Measurements from ENCODE around the gene KLHL3.

Gene KLHL3

GRCh38 chr5:137706841-137707240, 29.0 kb downstream of the KLHL3 start:
- DNase-seq: no peak

GRCh38 chr5:137705106-137705505, 30.8 kb downstream of the KLHL3 start:
- DNase-seq: no peak

- DNase-seq: no peak
Measured at GRCh38 chr5:137703565-137703964, 32.3 kb downstream of the KLHL3 start.

GRCh38 chr5:137700282-137700680, 35.6 kb downstream of the KLHL3 start:
- no peak for DNase-seq

- no peak for DNase-seq
Measured at GRCh38 chr5:137699336-137700281, 36.3 kb downstream of the KLHL3 start.

GRCh38 chr5:137696481-137696880, 39.4 kb downstream of the KLHL3 start:
- DNase-seq: peak; percentile 52

- DNase-seq: peak; percentile 31
Measured at GRCh38 chr5:137695651-137696428, 40.0 kb downstream of the KLHL3 start.

- no peak for DNase-seq
Measured at GRCh38 chr5:137693951-137694721, 41.8 kb downstream of the KLHL3 start.

- no peak for DNase-seq
Measured at GRCh38 chr5:137693307-137693950, 42.5 kb downstream of the KLHL3 start.

- no peak for DNase-seq
Measured at GRCh38 chr5:137689306-137689705, 46.6 kb downstream of the KLHL3 start.

- no peak for DNase-seq
Measured at GRCh38 chr5:137688210-137688840, 47.6 kb downstream of the KLHL3 start.

GRCh38 chr5:137684761-137685160, 51.1 kb downstream of the KLHL3 start:
- DNase-seq: no peak

- DNase-seq: no peak
Measured at GRCh38 chr5:137681191-137681590, 54.7 kb downstream of the KLHL3 start.

GRCh38 chr5:137679910-137680309, 56.0 kb downstream of the KLHL3 start:
- no peak for DNase-seq

GRCh38 chr5:137679195-137679594, 56.7 kb downstream of the KLHL3 start:
- DNase-seq: no peak

- DNase-seq: no peak
Measured at GRCh38 chr5:137672881-137673280, 63.0 kb downstream of the KLHL3 start.

- DNase-seq: no peak
Measured at GRCh38 chr5:137672001-137672400, 63.9 kb downstream of the KLHL3 start.

GRCh38 chr5:137669811-137670210, 66.1 kb downstream of the KLHL3 start:
- no peak for DNase-seq

GRCh38 chr5:137668637-137669036, 67.3 kb downstream of the KLHL3 start:
- no peak for DNase-seq

GRCh38 chr5:137667341-137667740, 68.5 kb downstream of the KLHL3 start:
- DNase-seq: no peak

- no peak for DNase-seq
Measured at GRCh38 chr5:137666901-137667300, 69.0 kb downstream of the KLHL3 start.

- no peak for DNase-seq
Measured at GRCh38 chr5:137666461-137666850, 69.4 kb downstream of the KLHL3 start.

All from stimulated activated CD8-positive, alpha-beta memory T cell treated with anti-CD3 and anti-CD28 coated beads, Interleukin-4, amount 100 ng/mL, for 48 hours (primary cell).